Activated naive CD8-positive, alpha-beta T cell (primary cell): ENCODE results near the gene ATL2.
"Not testable (repeated sequence)": the region's sequence is repeated elsewhere in the genome, so short reads cannot be mapped to it uniquely, and the experiment has no call there.

Experiments used
- H3K27ac Mint-ChIP-seq: one replicate; pipeline ENCODE4 v1.8.0; 2021; ENCODE audit warnings: mixed read lengths
- H3K27me3 Mint-ChIP-seq: one replicate; pipeline ENCODE4 v1.8.0; 2021; ENCODE audit warnings: mixed read lengths
- H3K36me3 Mint-ChIP-seq: one replicate; pipeline ENCODE4 v1.8.0; 2021; ENCODE audit warnings: mixed read lengths
- H3K4me1 Mint-ChIP-seq: one replicate; pipeline ENCODE4 v1.8.0; 2021; ENCODE audit warnings: low read depth, mixed read lengths
- H3K4me3 Mint-ChIP-seq: one replicate; pipeline ENCODE4 v1.8.0; 2021; ENCODE audit warnings: mild to moderate bottlenecking, mixed read lengths
- H3K9me3 Mint-ChIP-seq: one replicate; pipeline ENCODE4 v1.8.0; 2021; ENCODE audit warnings: low read depth, mixed read lengths

ATL2 gene

DNA sequence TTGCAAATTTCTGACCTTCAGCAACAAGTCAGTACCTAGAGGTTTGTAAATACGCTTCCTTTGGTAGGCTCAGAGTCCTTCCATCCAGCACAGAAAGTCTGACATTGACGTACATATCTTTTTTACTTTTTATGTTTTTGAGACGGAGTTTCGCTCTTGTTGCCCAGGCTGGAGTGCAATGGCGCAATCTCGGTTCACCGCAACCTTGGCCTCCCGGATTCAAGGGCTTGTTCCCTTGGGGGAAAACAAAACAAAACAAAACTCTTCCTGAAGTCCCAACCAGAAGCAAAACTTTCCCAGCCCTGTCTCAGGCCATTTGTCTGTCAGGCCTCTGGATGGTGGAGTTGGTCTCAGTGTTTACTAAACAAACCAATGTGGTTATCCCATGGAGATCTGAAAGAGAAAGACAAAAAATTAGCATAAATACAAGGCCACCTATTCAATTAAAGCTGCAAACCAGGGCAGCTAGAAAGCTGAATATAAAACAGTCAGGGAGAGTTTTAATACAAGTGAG lies 29.6 kb upstream of the ATL2 start:
- Mint-ChIP-seq H3K27me3 (no peaks in the 10 kb centered on the region), H3K4me1 (no peaks in the 10 kb centered on the region), H3K9me3 (no peaks in the 10 kb centered on the region), H3K27ac (no peak overlapping the region), H3K36me3 (no peaks in the 10 kb centered on the region), H3K4me3 (no peak overlapping the region)

DNA sequence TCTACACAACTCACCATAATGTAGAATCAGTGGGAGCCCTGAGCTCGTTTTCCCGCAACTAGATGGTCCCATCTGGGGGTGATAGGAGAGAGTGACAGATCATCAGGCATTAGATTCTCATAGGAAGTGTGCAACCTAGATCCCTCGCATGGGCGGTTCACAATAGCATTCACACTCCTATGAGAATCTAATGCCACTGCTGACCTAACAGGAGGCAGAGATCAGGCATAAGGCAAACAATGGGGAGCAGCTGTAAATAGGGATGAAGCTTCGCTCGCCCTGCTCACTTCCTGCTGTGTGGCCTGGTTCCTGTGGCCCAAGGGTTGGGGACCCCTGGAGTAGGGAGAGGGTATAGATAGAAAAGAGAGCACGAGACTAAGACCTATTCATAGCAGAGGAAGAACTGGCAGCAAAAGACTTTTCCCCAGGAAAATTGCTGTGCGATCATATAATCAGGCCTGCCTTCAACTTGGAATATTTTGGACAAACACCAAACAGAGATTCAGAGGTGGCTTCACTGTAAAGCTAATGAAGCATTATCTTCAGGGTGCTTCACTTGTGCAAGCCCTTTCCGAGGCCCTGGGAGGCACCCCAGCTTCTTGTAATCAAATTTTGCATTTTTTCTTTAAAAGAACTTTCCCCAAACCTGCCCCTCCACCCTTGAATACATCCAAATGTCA lies 29.0 kb upstream of the ATL2 start:
- Mint-ChIP-seq H3K4me1 (no peaks in the 10 kb centered on the region), H3K27me3 (no peaks in the 10 kb centered on the region), H3K9me3 (no peaks in the 10 kb centered on the region), H3K36me3 (no peaks in the 10 kb centered on the region), H3K4me3 (no peak overlapping the region), H3K27ac (no peak overlapping the region)

DNA sequence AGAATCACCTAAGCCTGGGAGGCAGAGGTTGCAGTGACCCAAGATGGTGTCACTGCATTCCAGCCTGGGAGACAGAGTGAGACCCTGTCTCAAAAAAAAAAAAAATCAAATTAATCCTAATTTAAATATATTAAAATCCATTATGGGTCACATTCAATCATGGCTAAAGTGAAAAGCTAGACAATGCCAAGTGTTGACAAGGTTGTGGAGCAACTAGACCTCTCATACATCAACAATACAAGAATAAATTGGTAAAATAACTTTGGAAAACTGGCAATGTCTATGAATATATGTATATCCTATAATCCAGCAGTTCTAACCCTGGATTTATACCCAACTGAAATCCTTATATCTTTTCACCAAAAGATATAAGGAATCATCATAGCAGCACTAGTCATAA lies 23.4 kb upstream of the ATL2 start:
- no peaks in the 10 kb centered on the region for H3K4me1 Mint-ChIP-seq
- H3K27ac Mint-ChIP-seq: no peak overlapping the region
- H3K9me3 Mint-ChIP-seq: no peaks in the 10 kb centered on the region
- no peaks in the 10 kb centered on the region for H3K36me3 Mint-ChIP-seq
- H3K27me3 Mint-ChIP-seq: no peaks in the 10 kb centered on the region
- H3K4me3 Mint-ChIP-seq: no peak overlapping the region

DNA sequence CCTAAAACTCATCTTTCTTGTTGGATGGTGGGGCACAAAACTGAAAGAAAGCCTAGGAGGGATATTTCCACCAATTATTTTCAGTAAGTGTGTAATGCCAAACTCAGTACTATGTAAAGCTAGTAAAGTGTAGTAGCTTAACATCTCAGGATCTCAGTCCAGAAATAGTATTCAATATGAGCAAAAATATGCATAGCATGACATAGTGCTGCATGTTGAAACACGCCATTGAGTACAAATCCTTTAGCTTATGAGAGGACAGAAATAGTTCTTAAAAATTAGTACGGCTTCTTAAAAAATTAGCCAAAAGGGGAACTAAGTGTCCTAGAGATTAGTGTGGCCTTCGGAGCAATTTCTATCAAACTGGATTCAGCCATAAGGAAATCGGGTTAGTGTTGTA lies 21.7 kb upstream of the ATL2 start:
- no peak overlapping the region for H3K4me3 Mint-ChIP-seq
- no peaks in the 10 kb centered on the region for H3K27me3 Mint-ChIP-seq
- peaks cover 4% of the 10 kb centered on the region for H3K4me1 Mint-ChIP-seq
- no peak overlapping the region for H3K27ac Mint-ChIP-seq
- H3K36me3 Mint-ChIP-seq: no peaks in the 10 kb centered on the region
- no peaks in the 10 kb centered on the region for H3K9me3 Mint-ChIP-seq

DNA sequence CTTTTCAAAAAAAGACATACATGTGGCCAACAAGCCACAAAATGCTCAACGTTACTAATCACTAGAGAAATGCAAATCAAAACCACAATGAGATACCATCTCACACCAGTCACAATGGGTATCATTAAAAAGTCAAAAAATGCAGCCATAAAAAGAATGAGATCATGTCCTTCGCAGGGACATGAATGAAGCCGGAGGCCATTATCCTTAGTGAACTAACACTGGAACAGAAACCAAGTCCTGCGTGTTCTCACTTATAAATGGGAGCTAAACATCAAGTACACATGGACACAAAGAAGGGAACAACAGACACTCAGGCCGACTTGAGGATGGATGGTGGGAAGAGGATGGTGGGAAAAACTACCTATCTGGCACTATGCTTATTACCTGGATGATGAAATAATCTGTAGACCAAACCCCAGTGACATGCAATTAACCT lies 17.8 kb upstream of the ATL2 start:
- Mint-ChIP-seq H3K27ac (no peak overlapping the region), H3K4me1 (peaks cover 4% of the 10 kb centered on the region), H3K36me3 (no peaks in the 10 kb centered on the region), H3K27me3 (peaks cover 2% of the 10 kb centered on the region), H3K9me3 (no peaks in the 10 kb centered on the region), H3K4me3 (no peak overlapping the region)

DNA sequence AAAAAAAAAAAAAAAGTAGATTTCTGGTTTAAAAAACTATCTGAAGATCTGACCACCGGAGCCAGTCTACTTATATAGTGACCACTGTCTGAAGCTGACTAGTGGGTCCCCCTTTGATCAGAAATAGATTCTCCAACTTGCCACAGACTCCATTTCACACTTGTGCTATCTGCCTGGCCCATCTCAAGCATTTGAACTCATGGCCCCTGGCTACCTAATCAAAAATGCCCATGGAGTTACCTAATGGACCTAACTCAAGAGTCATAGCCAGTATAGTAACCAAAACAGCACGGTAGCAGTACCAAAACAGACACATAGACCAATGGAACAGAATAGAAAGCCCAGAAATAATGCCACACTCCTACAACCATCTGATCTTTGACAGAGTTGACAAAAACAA lies 17.0 kb upstream of the ATL2 start:
- Mint-ChIP-seq H3K4me1 (peaks cover 7% of the 10 kb centered on the region), H3K9me3 (no peaks in the 10 kb centered on the region), H3K4me3 (no peak overlapping the region), H3K27me3 (peaks cover 2% of the 10 kb centered on the region), H3K36me3 (no peaks in the 10 kb centered on the region), H3K27ac (no peak overlapping the region)

DNA sequence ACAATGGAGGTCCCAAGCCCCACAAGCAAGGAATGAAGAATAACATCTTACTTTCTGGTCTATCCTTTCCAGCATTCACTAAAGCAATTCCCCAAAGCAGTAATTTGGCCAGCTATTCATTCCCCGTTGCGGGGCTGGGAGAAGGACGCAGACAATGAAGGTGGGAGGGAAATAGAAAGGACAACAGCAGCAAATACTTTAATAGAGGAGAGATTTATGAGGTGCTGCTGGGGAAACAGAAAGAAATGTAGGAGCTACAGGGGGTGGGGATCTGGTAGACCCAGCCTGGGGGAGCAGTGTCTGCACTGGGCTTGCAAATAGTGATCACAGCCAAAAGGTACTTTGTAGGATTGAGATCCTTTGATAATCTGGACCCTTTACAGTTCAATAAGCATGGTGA lies 13.9 kb upstream of the ATL2 start:
- Mint-ChIP-seq H3K36me3 (no peaks in the 10 kb centered on the region), H3K27ac (no peak overlapping the region), H3K4me3 (no peak overlapping the region), H3K4me1 (peaks cover 25% of the 10 kb centered on the region), H3K9me3 (no peaks in the 10 kb centered on the region), H3K27me3 (peaks cover 2% of the 10 kb centered on the region)

DNA sequence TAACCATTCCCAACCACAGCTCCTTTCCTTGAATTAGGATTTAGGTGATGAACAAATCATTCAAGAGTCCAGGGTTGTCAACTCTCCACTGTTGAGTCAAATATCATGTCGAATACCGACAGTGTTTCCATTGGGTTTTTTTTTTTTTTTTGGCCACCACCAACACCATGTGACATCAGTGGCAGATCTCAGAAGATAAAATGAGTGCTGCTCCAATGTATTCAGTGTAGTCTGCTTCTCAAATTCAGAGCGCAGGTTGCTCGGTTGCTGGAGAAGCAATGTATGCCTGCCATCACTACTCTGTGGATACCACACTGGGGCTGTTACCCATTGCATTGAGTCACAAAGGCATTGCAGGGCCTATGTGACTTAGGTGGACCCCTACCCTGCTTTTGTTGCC lies 10.8 kb upstream of the ATL2 start:
- Mint-ChIP-seq H3K9me3 (no peaks in the 10 kb centered on the region), H3K4me3 (peak overlapping the region; percentile 38), H3K27ac (no peak overlapping the region)

DNA sequence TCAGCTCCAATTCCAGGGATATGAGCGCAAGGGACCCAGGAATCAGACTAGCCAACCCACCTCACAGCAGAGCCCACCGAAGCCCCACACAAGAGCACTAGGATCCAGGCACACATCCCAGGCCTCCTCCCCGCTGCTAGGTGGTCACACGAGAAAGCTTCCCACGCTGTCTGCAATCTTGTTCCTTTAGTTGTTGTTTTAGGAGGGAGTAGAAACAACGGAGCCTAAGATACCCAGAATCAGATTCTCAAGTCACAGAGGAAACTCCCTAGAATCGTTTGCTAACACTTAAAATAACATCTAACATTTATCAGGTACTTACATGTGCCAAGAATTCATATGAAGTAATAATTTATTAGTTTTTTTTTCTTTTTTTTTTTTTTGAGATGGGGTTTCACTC lies 9.7 kb upstream of the ATL2 start:
- Mint-ChIP-seq H3K4me1 (peaks cover 21% of the 10 kb centered on the region), H3K4me3 (no peak overlapping the region), H3K27ac (no peak overlapping the region), H3K36me3 (no peaks in the 10 kb centered on the region), H3K27me3 (peaks cover 2% of the 10 kb centered on the region), H3K9me3 (no peaks in the 10 kb centered on the region)

More for the DNA sequence above, 10.8 kb upstream of the ATL2 start:
- Mint-ChIP-seq H3K36me3 (no peaks in the 10 kb centered on the region), H3K27me3 (peaks cover 2% of the 10 kb centered on the region), H3K4me1 (peaks cover 21% of the 10 kb centered on the region)

DNA sequence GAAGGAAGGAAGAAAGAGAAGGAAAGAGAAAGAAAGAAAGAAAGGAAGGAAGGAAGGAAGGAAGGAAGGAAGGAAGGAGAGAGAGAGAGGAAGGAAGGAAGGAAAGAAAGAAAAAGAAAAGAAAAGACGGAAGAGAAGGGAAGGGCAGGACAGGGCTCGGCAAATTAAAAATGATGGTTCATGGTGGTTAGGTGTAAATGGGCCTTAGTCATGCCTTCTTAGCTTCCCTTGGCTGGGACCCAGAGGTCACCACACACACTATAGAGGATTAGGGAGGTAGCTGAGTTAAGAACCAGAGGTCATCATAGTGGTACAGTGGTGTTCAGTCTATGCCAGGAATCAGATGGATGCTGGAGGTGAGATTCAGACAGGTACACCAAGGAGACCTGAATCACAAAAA lies 9.3 kb upstream of the ATL2 start:
- no peaks in the 10 kb centered on the region for H3K36me3 Mint-ChIP-seq
- H3K4me1 Mint-ChIP-seq: peaks cover 21% of the 10 kb centered on the region
- no peak overlapping the region for H3K4me3 Mint-ChIP-seq
- no peak overlapping the region for H3K27ac Mint-ChIP-seq
- no peaks in the 10 kb centered on the region for H3K9me3 Mint-ChIP-seq
- H3K27me3 Mint-ChIP-seq: no peaks in the 10 kb centered on the region

DNA sequence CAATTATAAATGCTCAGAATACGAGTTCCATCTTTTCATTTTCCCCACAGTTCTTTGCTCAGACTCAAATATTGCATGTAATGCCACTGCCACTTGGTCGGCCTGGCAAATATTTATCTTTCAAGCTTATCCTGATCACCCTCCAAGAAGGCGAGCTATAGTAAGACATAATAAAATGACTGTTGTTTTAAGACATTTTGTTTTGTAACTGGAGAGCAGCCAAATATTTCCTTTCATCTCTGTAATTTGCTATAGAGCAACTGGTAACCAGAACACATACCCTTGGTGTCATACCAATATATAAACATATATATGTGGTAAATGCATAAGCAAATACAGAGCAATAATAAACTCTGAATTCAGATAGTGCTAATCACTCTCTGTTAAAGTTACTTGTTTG lies 7.3 kb upstream of the ATL2 start:
- Mint-ChIP-seq H3K27me3 (no peaks in the 10 kb centered on the region), H3K4me1 (peaks cover 33% of the 10 kb centered on the region), H3K36me3 (no peaks in the 10 kb centered on the region), H3K27ac (no peak overlapping the region), H3K9me3 (no peaks in the 10 kb centered on the region), H3K4me3 (no peak overlapping the region)

DNA sequence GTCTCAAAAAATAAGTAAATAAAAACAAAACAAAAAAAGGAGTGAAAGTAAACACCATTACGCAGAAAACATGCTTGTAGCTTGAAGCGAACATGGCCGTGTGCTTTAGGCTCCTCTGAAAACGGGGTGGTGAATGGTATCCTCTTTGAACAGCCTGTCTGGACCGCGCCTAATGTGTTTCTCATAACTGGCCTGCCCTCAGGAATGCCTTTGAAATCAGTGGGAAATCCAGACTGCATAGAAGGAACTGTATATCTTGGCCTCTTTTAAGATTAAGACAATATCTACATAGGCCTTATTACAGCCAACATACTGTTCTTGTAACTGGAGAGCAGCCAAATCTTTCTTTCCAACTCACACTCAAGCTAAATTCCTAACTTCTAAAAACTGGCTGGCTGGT lies 6.7 kb upstream of the ATL2 start:
- not testable (repeated sequence) for H3K27me3 Mint-ChIP-seq, H3K4me3 Mint-ChIP-seq, H3K27ac Mint-ChIP-seq, H3K36me3 Mint-ChIP-seq, H3K9me3 Mint-ChIP-seq
- H3K4me1 Mint-ChIP-seq: peaks cover 32% of the 10 kb centered on the region

DNA sequence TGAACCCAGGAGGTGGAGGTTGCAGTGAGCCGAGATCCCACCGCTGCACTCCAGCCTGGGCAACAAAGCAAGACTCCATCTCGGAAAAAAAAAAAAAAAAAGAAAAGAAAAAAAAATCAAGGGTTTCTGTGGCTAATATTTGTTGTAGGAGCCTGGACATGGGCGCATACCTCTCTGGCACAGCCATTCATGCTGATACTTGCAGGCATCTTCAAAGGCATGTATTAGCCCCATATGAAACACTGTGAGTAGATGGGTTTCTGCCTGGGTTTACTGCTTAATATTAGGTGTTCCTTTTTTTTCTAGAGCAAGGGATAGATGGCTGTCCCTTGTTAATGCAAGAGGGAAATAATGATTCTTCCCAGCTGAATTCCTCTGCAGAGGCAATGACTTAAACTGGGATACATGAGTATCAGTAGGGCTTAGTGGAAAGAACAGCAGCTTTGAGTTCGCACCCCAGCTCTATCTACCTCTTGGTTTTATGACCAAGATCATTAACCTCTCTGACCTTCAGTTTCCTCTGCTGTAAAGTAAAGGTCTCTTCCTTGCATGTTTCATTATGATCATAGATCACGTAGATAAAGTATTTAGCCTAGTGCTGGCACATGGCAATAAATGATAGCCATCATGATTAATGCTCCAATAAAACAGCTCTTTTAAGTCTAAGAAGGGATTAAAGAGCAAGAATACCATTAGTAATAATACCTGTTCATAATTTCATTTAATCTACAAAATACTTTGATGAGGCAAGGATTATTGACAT lies 4.5 kb upstream of the ATL2 start:
- no peak overlapping the region for H3K27ac Mint-ChIP-seq
- no peak overlapping the region for H3K4me3 Mint-ChIP-seq
- H3K9me3 Mint-ChIP-seq: no peaks in the 10 kb centered on the region
- H3K27me3 Mint-ChIP-seq: no peaks in the 10 kb centered on the region
- H3K36me3 Mint-ChIP-seq: no peaks in the 10 kb centered on the region
- peaks cover 25% of the 10 kb centered on the region for H3K4me1 Mint-ChIP-seq

DNA sequence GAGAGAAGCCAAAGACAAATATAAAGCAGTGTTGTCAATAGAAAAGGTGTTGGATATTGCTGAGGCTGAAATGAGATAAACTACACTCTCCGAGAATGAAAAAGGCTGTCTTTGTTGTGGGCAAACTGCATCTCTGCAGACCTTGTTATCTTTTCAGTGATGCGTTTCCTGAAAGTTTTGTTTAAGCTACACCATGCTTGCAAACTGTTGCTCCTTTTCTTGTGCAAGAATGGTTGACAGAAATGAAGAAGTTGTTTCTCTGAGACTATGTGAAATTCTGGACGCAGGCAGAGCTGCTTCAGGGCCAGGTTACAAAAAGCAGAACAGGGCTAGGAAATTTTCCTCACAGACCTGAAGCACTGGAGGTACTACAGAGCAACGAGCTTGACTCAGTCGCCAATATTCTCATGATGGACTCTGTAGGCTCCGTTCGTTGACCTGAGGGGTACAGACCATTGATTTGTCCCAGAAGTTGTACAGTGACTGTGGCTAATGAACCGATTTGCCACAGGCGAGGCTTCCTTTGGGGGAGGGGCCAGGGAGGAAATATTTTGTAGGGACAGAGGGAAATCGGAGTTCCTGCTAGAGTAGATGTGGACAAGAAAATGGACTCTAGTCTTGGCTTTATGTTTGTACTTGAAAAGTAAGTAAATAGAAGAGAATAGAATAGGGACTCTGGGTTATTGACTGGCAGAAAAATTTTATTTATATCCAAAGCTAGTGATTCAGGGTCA lies 3.5 kb upstream of the ATL2 start:
- Mint-ChIP-seq H3K4me1 (peaks cover 31% of the 10 kb centered on the region), H3K27ac (peak overlapping the region; percentile 23), H3K9me3 (no peaks in the 10 kb centered on the region), H3K4me3 (peak overlapping the region; percentile 57), H3K36me3 (no peaks in the 10 kb centered on the region), H3K27me3 (no peaks in the 10 kb centered on the region)

DNA sequence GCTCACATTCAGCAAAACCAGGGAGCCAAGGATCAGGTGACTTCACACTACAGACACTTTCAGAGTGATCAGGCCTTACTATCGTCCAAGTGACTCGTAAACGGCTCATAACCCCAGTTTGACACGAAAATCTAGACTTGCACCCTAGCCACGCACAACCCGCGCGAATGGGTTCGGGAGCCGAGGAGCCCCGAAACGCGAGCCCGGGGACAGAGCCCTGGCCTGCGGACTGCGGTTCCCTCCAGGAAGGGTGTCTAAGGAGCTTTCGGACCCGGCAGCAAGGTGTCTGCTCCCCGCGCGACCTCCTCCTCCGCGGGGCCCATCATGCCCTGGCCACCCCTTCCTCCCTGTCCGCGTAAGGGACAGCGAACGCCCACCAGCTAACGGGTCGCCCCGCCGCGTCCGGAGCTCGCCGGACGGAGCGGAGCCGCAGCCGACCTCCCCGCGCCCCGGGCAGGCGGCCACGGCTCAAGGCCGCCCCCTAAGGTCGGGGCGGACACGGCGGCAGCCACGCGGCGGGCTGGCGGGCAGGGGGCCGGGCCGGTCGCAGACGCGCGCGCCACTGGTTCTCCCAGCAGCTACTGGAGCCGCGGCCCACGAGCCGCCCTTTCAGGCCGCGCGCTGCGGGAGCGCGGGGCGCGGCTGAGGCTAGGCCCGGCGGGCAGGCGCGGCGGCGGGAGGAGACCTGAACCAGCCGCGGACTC lies 575 bp downstream of the ATL2 start:
- H3K4me1 Mint-ChIP-seq: peaks cover 67% of the 10 kb centered on the region
- H3K4me3 Mint-ChIP-seq: peak overlapping the region; percentile 96
- no peaks in the 10 kb centered on the region for H3K9me3 Mint-ChIP-seq
- H3K27ac Mint-ChIP-seq: peak overlapping the region; percentile 94
- no peaks in the 10 kb centered on the region for H3K36me3 Mint-ChIP-seq
- H3K27me3 Mint-ChIP-seq: no peaks in the 10 kb centered on the region
